Adrenal gland (tissue), 12 donors: Measurements from ENCODE around the gene STARD3NL. TPM values are rescaled to one million over a fixed set of nuclear protein-coding genes. Genes with fewer than 3 reads are reported as not detected.
"Not testable (repeated sequence)": the region's sequence is repeated elsewhere in the genome, so short reads cannot be mapped to it uniquely, and the experiment has no call there.

Experiments
- DNase-seq, 7 donors: peaks; one replicate each; pipeline ENCODE4 v3.0.0-alpha.2; 2019 to 2020
- H3K27ac ChIP-seq, 5 donors: fragments of 200-600 bp; sonication (generic) in 4 of 5; 1 replicate in 3 of 5; 2 replicates in 2 of 5; pipeline versions ENCODE4 v1.5.1 to v1.8.0; 2016 to 2020; ENCODE audit warnings: mild to moderate bottlenecking in 1 of 5
- H3K27me3 ChIP-seq: fragments of 200-600 bp; 2 replicates; pipeline ENCODE4 v1.8.0; 2021
- H3K36me3 ChIP-seq, 2 donors: fragments of 200-600 bp; replicated peaks in 1 of 2; 1 replicate in 1 of 2; 2 replicates in 1 of 2; pipeline versions ENCODE4 v1.5.1 to v1.8.0; 2018 to 2022
- H3K4me1 ChIP-seq, 2 donors: fragments of 200-600 bp; replicated peaks in 1 of 2; 1 replicate in 1 of 2; 2 replicates in 1 of 2; pipeline versions ENCODE4 v1.5.1 to v1.8.0; 2018 to 2021
- H3K4me3 ChIP-seq, 4 donors: fragments of 200-600 bp; sonication (generic) in 3 of 4; one replicate each; pipeline ENCODE4 v1.5.1; 2016 to 2018
- H3K9me3 ChIP-seq, 3 donors: fragments of 200-600 bp; sonication (generic) in 1 of 3; replicated peaks in 1 of 3; 1 replicate in 2 of 3; 2 replicates in 1 of 3; pipeline versions ENCODE4 v1.5.1 to v1.8.0; 2016 to 2021
- POLR2A ChIP-seq, 2 donors: fragments of 450-650 bp; IDR thresholded peaks; one replicate each; pipeline ENCODE4 v1.6.1; 2017; ENCODE audit warnings: antibody characterized with exemption in 2 of 2, mild to moderate bottlenecking in 2 of 2, moderate library complexity in 1 of 2
- WGBS, 4 donors: extraction: QIAGEN DNeasy Blood & Tissue Kit in 2 of 4; methylation state at CpG; one replicate each; pipeline versions ENCODE4 v1.1.5 to v1.1.7; 2013 to 2017; 5-methylcytosine and 5-hydroxymethylcytosine counted together
- intact Hi-C, 2 donors: fragments of 100-400 bp; cut with DNase I; formaldehyde crosslinking; loops; one replicate each; pipeline versions ENCODE4 v1.14.1 to v1.15.0; 2022 to 2023
- polyA plus RNA-seq, 3 donors: library from polyadenylated mRNA; stranded (reverse); fragments of 200-250 nt in 2 of 3; fragments of 350-450 nt in 1 of 3; fragmentation: Illumina TruSeq in 1 of 3; extraction: RNeasy Lipid Tissue Mini Kit (QIAGEN cat#74804) in 1 of 3; gene quantifications; one replicate each; pipeline ENCODE4 v1.2.3, GENCODE V29; 2013 to 2014
- total RNA-seq, 9 donors: library from RNA; depleted of rRNA in 4 of 9; stranded (reverse); fragments of >200 nt in 4 of 9; fragments of 120-200 nt in 1 of 9; fragmentation: NEBNext Ultra II Directional in 1 of 9; extraction: Animal tissue kit (Norgen Biotek cat#: 25700) in 1 of 9; gene quantifications; one replicate each; pipeline versions ENCODE4 v1.1.0 to v1.2.4, GENCODE V29; 2013 to 2023
- TF ChIP-seq, protein P1 (sequence below), 6 experiments: fragments of 450-650 bp in 4 of 6; fragments of 200-600 bp in 2 of 6; sonication (generic) in 1 of 6; IDR thresholded peaks; 1 replicate in 5 of 6; 2 replicates in 1 of 6; pipeline versions ENCODE4 v1.5.1 to v1.8.0; 2016 to 2021; ENCODE audit warnings: antibody characterized with exemption in 6 of 6, mild to moderate bottlenecking in 2 of 6, moderate library complexity in 1 of 6
- donor health status: healthy with polysubstance abuse.
- donor health status: Bipolar disorder and iron deficiency.
- donor health status: DM: yes; HTN: yes; CAD: no.
- donor health status: DM: no; HTN: no; CAD: no.
- donor health status: DM: no; HTN: no; CAD: no.
- donor health status: DM: yes; HTN: yes; CAD: no.

Gene STARD3NL
- total and polyA plus RNA-seq, 12 donors, result 13.9 to 61.6 (median 27.6) TPM

DNA sequence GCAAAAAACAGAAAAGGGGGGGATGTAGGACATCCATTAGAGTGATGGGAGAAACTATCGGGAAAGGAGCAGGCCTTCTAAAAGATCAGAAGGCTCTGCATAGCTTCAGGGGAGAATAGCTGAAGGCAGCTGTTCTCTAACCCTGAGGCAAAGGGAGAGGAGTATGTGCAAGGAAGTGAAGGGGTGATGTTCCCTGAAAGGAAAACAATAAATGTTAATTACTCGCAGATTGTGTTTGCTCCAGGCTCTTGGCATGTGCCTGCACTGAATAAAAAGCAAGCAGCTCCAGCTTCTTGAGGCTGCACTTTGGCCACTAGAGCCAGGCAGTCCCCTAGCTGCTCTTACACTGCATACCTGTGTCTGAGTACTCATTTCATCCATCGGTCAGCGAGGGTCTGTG, 14.4 kb upstream of the STARD3NL start:
- H3K27me3 ChIP-seq, result no peaks in the 10 kb centered on the region
- TF ChIP-seq POLR2A (IDR thresholded peaks at IDR 0.05), result no peak
- TF ChIP-seq, protein P1, sequence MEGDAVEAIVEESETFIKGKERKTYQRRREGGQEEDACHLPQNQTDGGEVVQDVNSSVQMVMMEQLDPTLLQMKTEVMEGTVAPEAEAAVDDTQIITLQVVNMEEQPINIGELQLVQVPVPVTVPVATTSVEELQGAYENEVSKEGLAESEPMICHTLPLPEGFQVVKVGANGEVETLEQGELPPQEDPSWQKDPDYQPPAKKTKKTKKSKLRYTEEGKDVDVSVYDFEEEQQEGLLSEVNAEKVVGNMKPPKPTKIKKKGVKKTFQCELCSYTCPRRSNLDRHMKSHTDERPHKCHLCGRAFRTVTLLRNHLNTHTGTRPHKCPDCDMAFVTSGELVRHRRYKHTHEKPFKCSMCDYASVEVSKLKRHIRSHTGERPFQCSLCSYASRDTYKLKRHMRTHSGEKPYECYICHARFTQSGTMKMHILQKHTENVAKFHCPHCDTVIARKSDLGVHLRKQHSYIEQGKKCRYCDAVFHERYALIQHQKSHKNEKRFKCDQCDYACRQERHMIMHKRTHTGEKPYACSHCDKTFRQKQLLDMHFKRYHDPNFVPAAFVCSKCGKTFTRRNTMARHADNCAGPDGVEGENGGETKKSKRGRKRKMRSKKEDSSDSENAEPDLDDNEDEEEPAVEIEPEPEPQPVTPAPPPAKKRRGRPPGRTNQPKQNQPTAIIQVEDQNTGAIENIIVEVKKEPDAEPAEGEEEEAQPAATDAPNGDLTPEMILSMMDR (IDR thresholded peaks at IDR 0.05), result no peak
- DNase-seq, result no peak
- no peaks in the 10 kb centered on the region for H3K4me1 ChIP-seq
- intact Hi-C loops, result no loop called here
- no peaks in the 10 kb centered on the region for H3K36me3 ChIP-seq
- no peak overlapping the region for H3K4me3 ChIP-seq
- no peak overlapping the region for H3K27ac ChIP-seq
- H3K9me3 ChIP-seq, result no peaks in the 10 kb centered on the region
- 78 to 99% (median 83%) methylated on average over 4 of the region's 4 CpGs for WGBS, 4 donors

DNA sequence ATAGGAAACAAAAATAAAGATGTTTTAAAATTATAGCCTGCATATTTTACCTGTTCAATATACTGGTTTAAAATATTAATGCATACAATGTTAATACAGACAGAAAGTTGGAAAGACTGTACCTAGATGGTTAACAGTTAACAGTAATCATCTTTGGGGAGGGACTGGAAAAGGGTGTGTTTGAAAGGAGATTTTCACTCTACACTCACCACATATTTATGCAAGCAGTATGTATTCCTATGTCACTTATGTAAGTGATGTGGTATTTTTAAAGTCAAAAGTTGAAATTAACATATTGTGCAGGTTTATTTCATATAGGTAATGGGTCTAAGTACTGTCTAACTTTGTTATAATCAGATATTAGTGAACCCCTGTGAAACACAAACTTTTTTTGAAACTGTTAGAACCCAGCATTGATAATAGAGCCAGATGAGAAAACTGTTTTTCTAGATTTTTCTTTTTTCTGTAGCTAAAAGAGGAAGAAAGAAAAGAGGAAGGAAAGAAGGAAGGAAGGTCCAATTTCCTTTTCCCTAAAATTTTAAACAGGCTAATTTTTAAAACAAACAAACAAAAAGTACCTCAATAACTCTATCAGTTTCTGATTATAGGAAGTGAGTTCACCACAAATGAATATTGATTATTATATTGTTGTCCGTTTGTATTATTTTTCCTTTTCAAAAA, 9.0 kb upstream of the STARD3NL start:
- no peak overlapping the region for H3K4me3 ChIP-seq
- no peaks in the 10 kb centered on the region for H3K4me1 ChIP-seq
- no peaks in the 10 kb centered on the region for H3K27me3 ChIP-seq
- no peaks in the 10 kb centered on the region for H3K9me3 ChIP-seq
- intact Hi-C loops, result no loop called here
- DNase-seq, result no peak
- H3K36me3 ChIP-seq, result no peaks in the 10 kb centered on the region
- no peak for TF ChIP-seq POLR2A (IDR thresholded peaks at IDR 0.05)
- TF ChIP-seq, protein P1 (IDR thresholded peaks at IDR 0.05), result no peak
- WGBS, 4 donors, result 53 to 83% (median 63%) methylated on average over 1 of the region's 1 CpG
- H3K27ac ChIP-seq, result no peak overlapping the region

DNA sequence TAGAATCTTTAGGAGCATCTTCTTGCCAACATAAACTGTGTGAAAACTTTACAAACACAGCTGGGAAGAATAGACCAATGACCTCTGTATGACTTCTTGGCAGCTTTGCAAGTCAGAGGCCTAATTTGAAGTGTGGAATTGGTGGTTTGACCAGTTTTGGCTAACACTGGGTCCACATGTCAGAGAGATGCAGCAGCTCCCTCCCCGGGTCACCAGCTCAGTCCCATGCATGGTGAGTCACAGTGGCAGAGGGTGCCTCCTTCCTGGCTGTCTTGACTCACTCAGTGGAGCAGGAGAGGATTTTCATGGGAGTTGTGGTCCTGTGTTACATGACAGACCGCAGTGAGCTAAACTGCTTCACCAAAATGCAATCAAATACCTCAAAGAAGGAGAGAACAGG, 8.2 kb upstream of the STARD3NL start:
- WGBS, 4 donors, result 43 to 64% (median 52%) methylated on average over 2 of the region's 2 CpGs
- Histone ChIP-seq H3K9me3 (no peaks in the 10 kb centered on the region), H3K27ac (peak overlapping the region in 1 of 5 donors; percentile 31), H3K4me1 (no peaks in the 10 kb centered on the region), H3K4me3 (no peak overlapping the region), H3K27me3 (no peaks in the 10 kb centered on the region), H3K36me3 (no peaks in the 10 kb centered on the region)
- TF ChIP-seq, protein P1 (IDR thresholded peaks at IDR 0.05), result no peak
- no peak for TF ChIP-seq POLR2A (IDR thresholded peaks at IDR 0.05)
- intact Hi-C loops, result no loop called here
- DNase-seq, result peak in 5 of 7 donors; percentile 23 to 59 (median 37)

DNA sequence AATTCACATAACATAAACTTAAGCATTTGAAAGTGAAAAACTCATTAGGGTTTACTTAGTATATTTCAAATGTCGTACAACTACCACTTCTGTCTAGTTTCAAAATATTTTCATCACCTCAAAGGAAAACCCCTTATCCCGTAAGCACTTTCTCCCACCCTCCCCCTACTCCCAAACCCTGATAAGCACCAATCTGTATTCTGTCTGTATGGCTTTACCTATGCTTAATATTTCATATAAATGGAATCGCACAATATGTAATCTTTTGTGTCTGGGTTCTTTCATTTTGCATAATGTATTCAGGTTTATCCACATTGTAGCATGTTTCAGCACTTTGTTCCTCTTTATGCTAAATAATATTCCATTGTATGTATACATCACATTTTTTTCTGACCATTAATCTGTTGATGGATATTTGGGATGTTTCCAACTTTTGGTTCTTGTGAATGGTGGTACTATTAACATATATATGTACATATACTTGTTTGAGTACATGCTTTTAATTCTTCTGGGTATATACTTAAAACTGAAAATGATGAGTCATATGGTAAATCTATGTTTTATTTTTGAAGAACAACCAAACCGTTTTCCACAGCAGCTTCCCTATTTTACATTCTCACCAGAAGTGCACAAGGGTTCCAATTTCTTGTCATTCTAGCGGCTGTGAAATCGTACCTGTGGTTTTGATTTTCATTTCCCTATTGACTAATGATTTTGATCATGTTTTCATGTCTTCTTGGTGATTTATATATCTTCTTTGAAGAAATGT, 6.2 kb upstream of the STARD3NL start:
- H3K27me3 ChIP-seq, result no peaks in the 10 kb centered on the region
- H3K27ac ChIP-seq, result no peak overlapping the region
- no peaks in the 10 kb centered on the region for H3K36me3 ChIP-seq
- WGBS, 4 donors, result 65 to 80% (median 71%) methylated on average over 6 of the region's 6 CpGs
- TF ChIP-seq, protein P1 (IDR thresholded peaks at IDR 0.05), result no peak
- TF ChIP-seq POLR2A (IDR thresholded peaks at IDR 0.05), result no peak
- intact Hi-C loops, result no loop called here
- no peaks in the 10 kb centered on the region for H3K4me1 ChIP-seq
- no peak for DNase-seq
- no peak overlapping the region for H3K4me3 ChIP-seq
- no peaks in the 10 kb centered on the region for H3K9me3 ChIP-seq

DNA sequence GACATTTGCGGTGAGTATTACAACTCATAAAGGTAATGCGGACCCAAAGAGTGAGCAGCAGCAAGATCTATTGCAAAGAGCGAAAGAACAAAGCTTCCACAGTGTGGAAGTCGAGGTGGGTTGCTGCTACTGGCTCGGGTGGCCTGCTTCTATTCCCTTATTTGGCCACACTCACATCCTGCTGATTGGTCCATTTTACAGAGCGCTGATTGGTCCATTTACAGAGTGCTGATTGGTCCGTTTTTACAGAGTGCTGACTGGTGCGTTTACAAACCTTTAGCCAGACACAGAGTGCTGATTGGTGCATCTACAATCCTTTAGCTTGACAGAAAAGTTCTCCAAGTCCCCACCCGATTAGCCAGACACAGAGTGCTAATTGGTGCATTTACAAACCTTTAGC, 2.5 kb upstream of the STARD3NL start:
- intact Hi-C loops, H3K36me3 ChIP-seq, H3K27me3 ChIP-seq, H3K4me3 ChIP-seq, H3K27ac ChIP-seq, DNase-seq, H3K9me3 ChIP-seq: not testable (repeated sequence)
- peaks cover 0 to 17% of the 10 kb centered on the region in 2 donors for H3K4me1 ChIP-seq
- WGBS, 4 donors, result 89 to 94% (median 91%) methylated on average over 9 of the region's 9 CpGs
